NOMO-1 treated with dmso at 0.1 percent for 144 hours (cell line): ENCODE measurements around the gene DNAH5.

Experiments
- DNase-seq: peaks from one replicate; lab custom pipeline; 2025; ENCODE audit not compliant: unreplicated experiment; lab: John Stamatoyannopoulos, UW

The DNAH5 gene

GRCh38 chr5:13643196-13643595, 301.3 kb downstream of the DNAH5 start:
- no peak for DNase-seq
